Gastrocnemius medialis (tissue), 4 donors: ENCODE results near the gene HELLS. TPM values are rescaled to one million over a fixed set of nuclear protein-coding genes. Genes with fewer than 3 reads are reported as not detected.

Source experiments
- ATAC-seq, 2 donors: fragments of 150-250 bp; one replicate each; pipeline ENCODE4 v1.9.1; 2016
- DNase-seq, 2 donors: peaks; one replicate each; pipeline ENCODE4 v3.0.0-alpha.2; 2019
- H3K27ac ChIP-seq, 4 donors: fragments of 200-600 bp; sonication (generic); 1 replicate in 1 of 4; 2 replicates in 3 of 4; pipeline ENCODE4 v1.5.1; 2016 to 2018; ENCODE audit warnings: mild to moderate bottlenecking in 2 of 4, moderate library complexity in 1 of 4
- H3K27me3 ChIP-seq, 3 donors: fragments of 200-600 bp; sonication (generic) in 2 of 3; 1 replicate in 1 of 3; 2 replicates in 2 of 3; pipeline versions ENCODE4 v1.5.1 to v1.6.0; 2016 to 2019; ENCODE audit warnings: mild to moderate bottlenecking in 1 of 3, moderate library complexity in 1 of 3
- H3K36me3 ChIP-seq, 2 donors: fragments of 200-600 bp; sonication (generic) in 1 of 2; one replicate each; pipeline ENCODE4 v1.5.1; 2017 to 2018
- H3K4me1 ChIP-seq, 2 donors: fragments of 200-600 bp; sonication (generic) in 1 of 2; one replicate each; pipeline ENCODE4 v1.5.1; 2016 to 2017; ENCODE audit warnings: mild to moderate bottlenecking in 2 of 2
- H3K4me3 ChIP-seq, 4 donors: fragments of 200-600 bp; sonication (generic) in 3 of 4; 1 replicate in 1 of 4; 2 replicates in 3 of 4; pipeline ENCODE4 v1.5.1; 2016 to 2019; ENCODE audit warnings: mild to moderate bottlenecking in 2 of 4
- H3K9me3 ChIP-seq, 3 donors: fragments of 200-600 bp; sonication (generic) in 2 of 3; 1 replicate in 1 of 3; 2 replicates in 2 of 3; pipeline ENCODE4 v1.5.1; 2016 to 2019
- CTCF ChIP-seq, 5 experiments: fragments of 450-650 bp in 3 of 5; fragments of 200-600 bp in 2 of 5; sonication (generic) in 2 of 5; IDR thresholded peaks in 4 of 5; conservative IDR thresholded peaks in 1 of 5; 1 replicate in 4 of 5; 2 replicates in 1 of 5; pipeline ENCODE4 v1.5.1; 2016 to 2019; ENCODE audit warnings: antibody characterized with exemption in 5 of 5, mild to moderate bottlenecking in 3 of 5, moderate library complexity in 3 of 5
- POLR2A ChIP-seq, 2 donors: fragments of 450-650 bp; IDR thresholded peaks; one replicate each; pipeline ENCODE4 v1.6.1; 2017; ENCODE audit warnings: antibody characterized with exemption in 2 of 2, mild to moderate bottlenecking in 2 of 2, moderate library complexity in 2 of 2
- in situ Hi-C, 4 donors: fragments of 200-750 bp; cut with MboI; loops; one replicate each; pipeline versions ENCODE4 v1.15.0 to v1.8.0; 2017; ENCODE audit warnings: low sequenced_read_pairs in 4 of 4
- intact Hi-C: fragments of 100-400 bp; cut with DNase I; formaldehyde crosslinking; loops from one replicate; pipeline ENCODE4 v1.15.1; 2023; ENCODE audit warnings: low total_unique reads
- total RNA-seq, 4 donors: library from RNA; depleted of rRNA; stranded (reverse); fragments of >200 nt; gene quantifications; one replicate each; pipeline versions ENCODE4 v1.1.0 to v1.2.3, GENCODE V29; 2016

HELLS gene
- under 1 TPM; 0.12 to 0.53 (median 0.14) TPM for total RNA-seq

- no peaks in the 10 kb centered on the region for H3K9me3 ChIP-seq
- peaks cover 0 to 3% (median 0%) of the 10 kb centered on the region in 3 donors for H3K27me3 ChIP-seq
- H3K36me3 ChIP-seq, result no peaks in the 10 kb centered on the region
- H3K27ac ChIP-seq, result peak within 1 kb of the TSS; percentile 2 to 68 (median 42)
- TF ChIP-seq POLR2A (IDR thresholded peaks at IDR 0.05) (no peak), CTCF (IDR thresholded peaks at IDR 0.05 in 4 of 5, conservative IDR thresholded peaks at IDR 0.05 in 1 of 5) (peak in 1 of 5 experiments; percentile 18)
- DNase-seq (peak; percentile 27 to 44), ATAC-seq (peak; percentile 78 to 88)
- in situ Hi-C loops (no loop called here), intact Hi-C loops (no loop called here)
- peaks cover 10 to 15% of the 10 kb centered on the region in 2 donors for H3K4me1 ChIP-seq
- H3K4me3 ChIP-seq, result peak within 1 kb of the TSS; percentile 60 to 94 (median 69)
These were observed at the start of gene HELLS for GRCh38 chr10:94545391-94546048. Gene HELLS, plus strand, starts transcription at chr10:94545788. Its CDS starts 134 bp downstream, at chr10:94545922.

GRCh38 chr10:94496010-94496409 is 49.6 kb upstream of the HELLS start:
- ATAC-seq (no peak), DNase-seq (no peak)
- in situ Hi-C loops (no loop called here), intact Hi-C loops (no loop called here)
- Histone ChIP-seq H3K4me1 (peaks cover 0 to 6% of the 10 kb centered on the region in 2 donors), H3K36me3 (peaks cover 0 to 6% of the 10 kb centered on the region in 2 donors), H3K27ac (no peak overlapping the region), H3K4me3 (no peak overlapping the region), H3K9me3 (no peaks in the 10 kb centered on the region), H3K27me3 (no peaks in the 10 kb centered on the region)
- no peak for TF ChIP-seq CTCF (IDR thresholded peaks at IDR 0.05 in 4 of 5, conservative IDR thresholded peaks at IDR 0.05 in 1 of 5)
- TF ChIP-seq POLR2A (IDR thresholded peaks at IDR 0.05), result no peak

GRCh38 chr10:94496646-94497045 is 48.9 kb upstream of the HELLS start:
- in situ Hi-C loops, result no loop called here
- Histone ChIP-seq H3K4me3 (no peak overlapping the region), H3K4me1 (peaks cover 0 to 6% of the 10 kb centered on the region in 2 donors), H3K9me3 (no peaks in the 10 kb centered on the region), H3K36me3 (peaks cover 0 to 6% of the 10 kb centered on the region in 2 donors), H3K27ac (no peak overlapping the region), H3K27me3 (no peaks in the 10 kb centered on the region)
- TF ChIP-seq POLR2A (IDR thresholded peaks at IDR 0.05) (no peak), CTCF (IDR thresholded peaks at IDR 0.05 in 4 of 5, conservative IDR thresholded peaks at IDR 0.05 in 1 of 5) (no peak)
- intact Hi-C loops, result no loop called here
- DNase-seq (no peak), ATAC-seq (no peak)

GRCh38 chr10:94500063-94500462 is 45.5 kb upstream of the HELLS start:
- no peak overlapping the region for H3K27ac ChIP-seq
- intact Hi-C loops, result no loop called here

More at GRCh38 chr10:94500063-94500462, 45.5 kb upstream of the HELLS start:
- in situ Hi-C loops, result no loop called here
- H3K27me3 ChIP-seq, result no peaks in the 10 kb centered on the region
- DNase-seq, result no peak
- H3K36me3 ChIP-seq, result peaks cover 0 to 6% of the 10 kb centered on the region in 2 donors
- TF ChIP-seq CTCF (IDR thresholded peaks at IDR 0.05 in 4 of 5, conservative IDR thresholded peaks at IDR 0.05 in 1 of 5), result no peak
- TF ChIP-seq POLR2A (IDR thresholded peaks at IDR 0.05), result no peak
- H3K4me1 ChIP-seq, result peaks cover 0 to 6% of the 10 kb centered on the region in 2 donors
- no peaks in the 10 kb centered on the region for H3K9me3 ChIP-seq
- ATAC-seq, result no peak
- no peak overlapping the region for H3K4me3 ChIP-seq
